Measurements from ENCODE around the gene CCDC71L.

DNA sequence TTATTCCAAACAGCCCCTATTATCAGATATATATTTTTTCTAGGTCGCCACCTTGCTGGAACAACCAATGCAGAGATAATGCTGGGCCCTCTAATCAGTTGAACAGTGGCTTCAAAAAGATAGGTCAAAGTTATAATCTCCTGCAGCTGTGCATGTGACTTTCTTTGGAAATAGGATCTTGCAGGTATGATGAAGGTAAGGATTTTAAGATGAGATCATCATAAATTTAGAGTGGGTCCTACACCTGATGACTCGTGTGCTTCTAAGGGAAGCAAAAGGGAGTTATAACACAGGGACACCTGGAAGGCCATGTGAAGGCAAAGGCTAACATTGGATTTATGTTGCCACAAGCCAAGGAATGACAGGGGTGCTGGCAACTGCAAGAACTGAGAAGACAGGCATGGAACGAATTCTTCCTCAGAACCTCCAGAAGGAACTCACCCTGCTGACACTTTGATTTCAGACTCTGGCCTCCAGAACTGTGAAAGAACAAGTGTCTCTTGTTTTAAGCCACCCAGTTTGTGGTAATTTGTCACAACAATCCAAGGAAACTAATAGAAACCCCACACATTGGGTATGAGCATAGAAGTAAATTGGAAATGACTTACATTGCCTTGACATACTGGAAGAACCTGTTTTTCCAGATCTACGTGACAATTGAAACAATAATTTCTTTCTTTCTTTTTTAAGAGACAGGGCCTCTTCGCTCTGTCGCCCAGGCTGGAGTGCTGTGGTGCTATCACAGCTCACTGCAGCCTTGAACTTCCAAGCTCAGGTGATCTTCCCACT lies 34.4 kb downstream of the CCDC71L start:
- no peak for TF ChIP-seq CTCF (IDR thresholded peaks at IDR 0.05)
- TF ChIP-seq POLR2A (IDR thresholded peaks at IDR 0.05): no peak
- no peak for TF ChIP-seq EP300 (IDR thresholded peaks at IDR 0.05)
- no peak for TF ChIP-seq POLR2AphosphoS5 (IDR thresholded peaks at IDR 0.05)
